ENCODE measurements around the gene DLGAP1. TPM values are rescaled to one million over a fixed set of nuclear protein-coding genes. Genes with fewer than 3 reads are reported as not detected.

DLGAP1 gene
- total and polyA plus RNA-seq, 3 experiments from 2014 or later = 0.07 to 0.46 TPM; not detected in 1

- Mint-ChIP-seq H3K36me3 (no peaks in the 10 kb centered on the region), H3K27ac (no peak overlapping the region), H3K4me3 (no peak overlapping the region), H3K4me1 (no peaks in the 10 kb centered on the region), H3K27me3 (peaks cover 12 to 48% of the 10 kb centered on the region in 2 donors), H3K9me3 (no peaks in the 10 kb centered on the region)
- CTCF ChIA-PET = no interaction called here
- Histone ChIP-seq H3K27me3 (ENCODE audit: insufficient read depth, low read length, poor library complexity, severe bottlenecking) (peaks cover 4% of the 10 kb centered on the region), H3K36me3 (ENCODE audit: insufficient read depth, low read length) (no peaks in the 10 kb centered on the region), H3K4me3 (ENCODE audit: low read length) (no peak overlapping the region), H3K4me1 (ENCODE audit: insufficient read depth, low read length) (no peaks in the 10 kb centered on the region), H3K27ac (ENCODE audit: low read depth, low read length) (no peak overlapping the region), H3K9me3 (ENCODE audit: low read length) (no peaks in the 10 kb centered on the region)
- no peak for DNase-seq
- POLR2A ChIA-PET = no interaction called here
Measured at GRCh38 chr18:3722649-3723433, 732.3 kb downstream of the DLGAP1 start.

- no peaks in the 10 kb centered on the region for H3K4me1 ChIP-seq (ENCODE audit: insufficient read depth, low read length)
- Mint-ChIP-seq H3K9me3 (no peaks in the 10 kb centered on the region), H3K27ac (no peak overlapping the region), H3K4me3 (no peak overlapping the region), H3K4me1 (no peaks in the 10 kb centered on the region), H3K36me3 (no peaks in the 10 kb centered on the region), H3K27me3 (peaks cover 8 to 49% of the 10 kb centered on the region in 2 donors)
- no peaks in the 10 kb centered on the region for H3K36me3 ChIP-seq (ENCODE audit: insufficient read depth, low read length)
- H3K27me3 ChIP-seq (ENCODE audit: insufficient read depth, low read length, poor library complexity, severe bottlenecking) = peaks cover 8% of the 10 kb centered on the region
- CTCF ChIA-PET = no interaction called here
- no peak for DNase-seq
- no peak overlapping the region for H3K4me3 ChIP-seq (ENCODE audit: low read length)
- no peak overlapping the region for H3K27ac ChIP-seq (ENCODE audit: low read depth, low read length)
- POLR2A ChIA-PET = no interaction called here
- no peaks in the 10 kb centered on the region for H3K9me3 ChIP-seq (ENCODE audit: low read length)
Measured at GRCh38 chr18:3721771-3722648, 733.1 kb downstream of the DLGAP1 start.

- H3K9me3 ChIP-seq (ENCODE audit: low read length) = no peaks in the 10 kb centered on the region
- Mint-ChIP-seq H3K27me3 (peaks cover 8 to 43% of the 10 kb centered on the region in 2 donors), H3K4me1 (no peaks in the 10 kb centered on the region), H3K4me3 (no peak overlapping the region), H3K9me3 (no peaks in the 10 kb centered on the region), H3K27ac (no peak overlapping the region), H3K36me3 (no peaks in the 10 kb centered on the region)
- peaks cover 4% of the 10 kb centered on the region for H3K27me3 ChIP-seq (ENCODE audit: insufficient read depth, low read length, poor library complexity, severe bottlenecking)
- ChIA-PET CTCF (no interaction called here), POLR2A (no interaction called here)
- H3K27ac ChIP-seq (ENCODE audit: low read depth, low read length) = no peak overlapping the region
- H3K4me3 ChIP-seq (ENCODE audit: low read length) = no peak overlapping the region
- DNase-seq = no peak
- no peaks in the 10 kb centered on the region for H3K36me3 ChIP-seq (ENCODE audit: insufficient read depth, low read length)
- H3K4me1 ChIP-seq (ENCODE audit: insufficient read depth, low read length) = no peaks in the 10 kb centered on the region
Measured at GRCh38 chr18:3720818-3721545, 734.1 kb downstream of the DLGAP1 start.

- Mint-ChIP-seq H3K9me3 (no peaks in the 10 kb centered on the region), H3K36me3 (no peaks in the 10 kb centered on the region), H3K27me3 (peaks cover 8 to 42% of the 10 kb centered on the region in 2 donors), H3K4me1 (peaks cover 1 to 5% (median 4%) of the 10 kb centered on the region in 3 donors), H3K4me3 (no peak overlapping the region), H3K27ac (no peak overlapping the region)
- H3K4me3 ChIP-seq (ENCODE audit: low read length) = no peak overlapping the region
- DNase-seq = no peak
- peaks cover 4% of the 10 kb centered on the region for H3K27me3 ChIP-seq (ENCODE audit: insufficient read depth, low read length, poor library complexity, severe bottlenecking)
- ChIA-PET POLR2A (no interaction called here), CTCF (no interaction called here)
- no peaks in the 10 kb centered on the region for H3K9me3 ChIP-seq (ENCODE audit: low read length)
- no peak overlapping the region for H3K27ac ChIP-seq (ENCODE audit: low read depth, low read length)
- H3K4me1 ChIP-seq (ENCODE audit: insufficient read depth, low read length) = no peaks in the 10 kb centered on the region
- H3K36me3 ChIP-seq (ENCODE audit: insufficient read depth, low read length) = no peaks in the 10 kb centered on the region
Measured at GRCh38 chr18:3720159-3720558, 734.9 kb downstream of the DLGAP1 start.

- peak overlapping the region in 1 of 8 donors; percentile 84 for H3K27ac Mint-ChIP-seq
- ChIA-PET POLR2A (no interaction called here), CTCF (no interaction called here)
- peaks cover 14 to 48% of the 10 kb centered on the region in 2 donors for H3K27me3 Mint-ChIP-seq
- peaks cover 1 to 8% (median 5%) of the 10 kb centered on the region in 3 donors for H3K4me1 Mint-ChIP-seq
- no peak overlapping the region for H3K4me3 Mint-ChIP-seq
- H3K36me3 ChIP-seq (ENCODE audit: insufficient read depth, low read length) = no peaks in the 10 kb centered on the region
- no peaks in the 10 kb centered on the region for H3K4me1 ChIP-seq (ENCODE audit: insufficient read depth, low read length)
- no peak overlapping the region for H3K4me3 ChIP-seq (ENCODE audit: low read length)
- H3K27ac ChIP-seq (ENCODE audit: low read depth, low read length) = no peak overlapping the region
- H3K9me3 ChIP-seq (ENCODE audit: low read length) = no peaks in the 10 kb centered on the region
- no peaks in the 10 kb centered on the region for H3K9me3 Mint-ChIP-seq
- DNase-seq = no peak
- no peaks in the 10 kb centered on the region for H3K36me3 Mint-ChIP-seq
- H3K27me3 ChIP-seq (ENCODE audit: insufficient read depth, low read length, poor library complexity, severe bottlenecking) = peaks cover 4% of the 10 kb centered on the region
Measured at GRCh38 chr18:3717376-3718025, 737.6 kb downstream of the DLGAP1 start.

GRCh38 chr18:3716116-3716660, 738.9 kb downstream of the DLGAP1 start:
- Mint-ChIP-seq H3K36me3 (no peaks in the 10 kb centered on the region), H3K27me3 (peaks cover 24 to 47% of the 10 kb centered on the region in 2 donors), H3K4me1 (peaks cover 1 to 8% (median 5%) of the 10 kb centered on the region in 3 donors), H3K4me3 (no peak overlapping the region), H3K9me3 (no peaks in the 10 kb centered on the region), H3K27ac (no peak overlapping the region)
- ChIA-PET POLR2A (no interaction called here), CTCF (no interaction called here)
- Histone ChIP-seq H3K36me3 (ENCODE audit: insufficient read depth, low read length) (no peaks in the 10 kb centered on the region), H3K27me3 (ENCODE audit: insufficient read depth, low read length, poor library complexity, severe bottlenecking) (peaks cover 4% of the 10 kb centered on the region), H3K4me1 (ENCODE audit: insufficient read depth, low read length) (no peaks in the 10 kb centered on the region), H3K9me3 (ENCODE audit: low read length) (no peaks in the 10 kb centered on the region), H3K27ac (ENCODE audit: low read depth, low read length) (no peak overlapping the region), H3K4me3 (ENCODE audit: low read length) (no peak overlapping the region)
- no peak for DNase-seq

- Histone ChIP-seq H3K36me3 (ENCODE audit: insufficient read depth, low read length) (no peaks in the 10 kb centered on the region), H3K27me3 (ENCODE audit: insufficient read depth, low read length, poor library complexity, severe bottlenecking) (peaks cover 4% of the 10 kb centered on the region), H3K27ac (ENCODE audit: low read depth, low read length) (no peak overlapping the region), H3K4me1 (ENCODE audit: insufficient read depth, low read length) (no peaks in the 10 kb centered on the region), H3K4me3 (ENCODE audit: low read length) (no peak overlapping the region), H3K9me3 (ENCODE audit: low read length) (no peaks in the 10 kb centered on the region)
- POLR2A ChIA-PET = no interaction called here
- H3K4me1 Mint-ChIP-seq = peaks cover 1 to 8% (median 5%) of the 10 kb centered on the region in 3 donors
- H3K9me3 Mint-ChIP-seq = no peaks in the 10 kb centered on the region
- DNase-seq = no peak
- peaks cover 24 to 54% of the 10 kb centered on the region in 2 donors for H3K27me3 Mint-ChIP-seq
- peak overlapping the region in 1 of 7 donors; percentile 19 for H3K4me3 Mint-ChIP-seq
- CTCF ChIA-PET = no interaction called here
- peak overlapping the region in 1 of 8 donors; percentile 64 for H3K27ac Mint-ChIP-seq
- no peaks in the 10 kb centered on the region for H3K36me3 Mint-ChIP-seq
Measured at GRCh38 chr18:3715231-3716080, 739.7 kb downstream of the DLGAP1 start.

Data from CD8-positive, alpha-beta memory T cell (primary cell).